GM15510 (cell line): ENCODE data around the gene WNT1.

ENCODE experiments used
- POLR2A ChIP-seq: IDR thresholded peaks from 3 replicates; pipeline ENCODE4 v1.6.1; 2011; ENCODE audit warnings: borderline replicate concordance; ENCODE audit not compliant: insufficient read length; ENCODE audit errors: extremely low read depth

Gene WNT1

GRCh38 chr12:48972952-48973483 lies 5.1 kb upstream of the WNT1 start:
- TF ChIP-seq POLR2A: no peak

- TF ChIP-seq POLR2A: no peak
Measured at GRCh38 chr12:48973531-48973930, 4.6 kb upstream of the WNT1 start.

GRCh38 chr12:48973941-48974673 lies 4.0 kb upstream of the WNT1 start:
- no peak for TF ChIP-seq POLR2A

- TF ChIP-seq POLR2A: no peak
Measured at GRCh38 chr12:48977290-48978281, 536 bp upstream of the WNT1 start.

- TF ChIP-seq POLR2A: no peak
Measured at GRCh38 chr12:48978741-48979601, 849 bp downstream of the WNT1 start.

- no peak for TF ChIP-seq POLR2A
Measured at GRCh38 chr12:48979602-48980388, 1.7 kb downstream of the WNT1 start.

GRCh38 chr12:48980389-48980952 lies 2.3 kb downstream of the WNT1 start:
- no peak for TF ChIP-seq POLR2A

GRCh38 chr12:48980953-48981756 lies 3.0 kb downstream of the WNT1 start:
- TF ChIP-seq POLR2A: no peak

GRCh38 chr12:48981757-48982157 lies 3.6 kb downstream of the WNT1 start:
- TF ChIP-seq POLR2A: no peak

- no peak for TF ChIP-seq POLR2A
Measured at GRCh38 chr12:48982397-48983080, 4.4 kb downstream of the WNT1 start.

GRCh38 chr12:48985475-48985897 lies 7.4 kb downstream of the WNT1 start:
- TF ChIP-seq POLR2A: no peak

- TF ChIP-seq POLR2A: no peak
Measured at GRCh38 chr12:48985901-48986300, 7.8 kb downstream of the WNT1 start.
